Stimulated activated CD4-positive, alpha-beta T cell treated with anti-CD3 and anti-CD28 coated beads, Interleukin-12 subunit alpha, Interleukin-12 subunit beta, amount 100 ng/mL, for 4 hours (primary cell): ENCODE results near the gene GFPT2.

Experiments used
- DNase-seq: peaks from one replicate; pipeline ENCODE4 v3.0.0-alpha.2; 2020

The GFPT2 gene

GRCh38 chr5:180332051-180332517 is 21.1 kb downstream of the GFPT2 start:
- no peak for DNase-seq

- no peak for DNase-seq
Measured at GRCh38 chr5:180331647-180331950, 21.5 kb downstream of the GFPT2 start.

- DNase-seq, result no peak
Measured at GRCh38 chr5:180330810-180331646, 22.1 kb downstream of the GFPT2 start.

- DNase-seq, result no peak
Measured at GRCh38 chr5:180330270-180330648, 22.9 kb downstream of the GFPT2 start.

- no peak for DNase-seq
Measured at GRCh38 chr5:180329606-180330269, 23.4 kb downstream of the GFPT2 start.

GRCh38 chr5:180329138-180329435 is 24.0 kb downstream of the GFPT2 start:
- DNase-seq, result no peak

GRCh38 chr5:180328296-180329137 is 24.6 kb downstream of the GFPT2 start:
- peak; percentile 85 for DNase-seq

- no peak for DNase-seq
Measured at GRCh38 chr5:180326989-180327565, 26.1 kb downstream of the GFPT2 start.

- no peak for DNase-seq
Measured at GRCh38 chr5:180324601-180324950, 28.6 kb downstream of the GFPT2 start.

- DNase-seq, result no peak
Measured at GRCh38 chr5:180323941-180324600, 29.1 kb downstream of the GFPT2 start.

GRCh38 chr5:180323160-180323559 is 30.0 kb downstream of the GFPT2 start:
- DNase-seq, result no peak

GRCh38 chr5:180318456-180319089 is 34.6 kb downstream of the GFPT2 start:
- DNase-seq, result no peak

- DNase-seq, result no peak
Measured at GRCh38 chr5:180316586-180316985, 36.5 kb downstream of the GFPT2 start.

- DNase-seq, result peak; percentile 75
Measured at GRCh38 chr5:180315762-180316212, 37.3 kb downstream of the GFPT2 start.

- peak; percentile 71 for DNase-seq
Measured at GRCh38 chr5:180313677-180314505, 39.2 kb downstream of the GFPT2 start.

- no peak for DNase-seq
Measured at GRCh38 chr5:180311216-180311615, 41.9 kb downstream of the GFPT2 start.

- no peak for DNase-seq
Measured at GRCh38 chr5:180306796-180307195, 46.3 kb downstream of the GFPT2 start.

- no peak for DNase-seq
Measured at GRCh38 chr5:180305481-180305880, 47.7 kb downstream of the GFPT2 start.

- DNase-seq, result no peak
Measured at GRCh38 chr5:180304431-180305375, 48.4 kb downstream of the GFPT2 start.

GRCh38 chr5:180304016-180304292 is 49.2 kb downstream of the GFPT2 start:
- no peak for DNase-seq
